ENCODE results near the gene KDM4E. TPM values are rescaled to one million over a fixed set of nuclear protein-coding genes. Genes with fewer than 3 reads are reported as not detected.

KDM4E gene
- total RNA-seq, 1 experiment from 2014 or later: not detected

DNA sequence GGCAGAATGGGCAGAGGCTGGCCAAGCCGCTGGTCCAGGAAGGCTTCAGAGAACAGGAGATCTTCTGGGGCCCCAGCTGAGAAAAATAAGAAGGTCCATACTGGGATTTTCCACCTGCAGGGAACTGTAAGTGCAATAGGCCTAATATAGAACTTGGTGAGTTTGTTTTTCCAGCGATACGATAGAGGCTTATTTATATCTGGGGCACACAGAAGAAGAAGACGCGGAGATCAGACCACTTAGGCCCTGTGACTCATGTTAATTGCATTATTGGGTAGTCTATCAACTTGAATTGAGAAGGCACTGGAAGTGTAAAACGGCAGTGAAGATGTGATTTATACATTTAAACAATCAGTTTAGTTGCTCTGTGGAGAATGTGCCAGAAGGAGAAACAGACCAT is 34.0 kb downstream of the KDM4E start:
- no peak overlapping the region for H3K4me3 Mint-ChIP-seq (ENCODE audit: low read depth, unreplicated experiment)
- peaks cover 8% of the 10 kb centered on the region for H3K27me3 Mint-ChIP-seq (ENCODE audit: unreplicated experiment)
- DNase-seq: no peak
- H3K4me1 Mint-ChIP-seq (ENCODE audit: low read depth, unreplicated experiment): no peaks in the 10 kb centered on the region
- no peaks in the 10 kb centered on the region for H3K9me3 Mint-ChIP-seq (ENCODE audit: low read depth, unreplicated experiment)
- no peaks in the 10 kb centered on the region for H3K36me3 Mint-ChIP-seq (ENCODE audit: insufficient read depth, unreplicated experiment)
- intact Hi-C loops (cut with micrococcal nuclease; ENCODE audit: unreplicated experiment): no loop called here
- CTCF ChIA-PET: no interaction called here
- no TSS peak for BruUV-seq (replicated peaks)
- TF ChIP-seq, protein P1, sequence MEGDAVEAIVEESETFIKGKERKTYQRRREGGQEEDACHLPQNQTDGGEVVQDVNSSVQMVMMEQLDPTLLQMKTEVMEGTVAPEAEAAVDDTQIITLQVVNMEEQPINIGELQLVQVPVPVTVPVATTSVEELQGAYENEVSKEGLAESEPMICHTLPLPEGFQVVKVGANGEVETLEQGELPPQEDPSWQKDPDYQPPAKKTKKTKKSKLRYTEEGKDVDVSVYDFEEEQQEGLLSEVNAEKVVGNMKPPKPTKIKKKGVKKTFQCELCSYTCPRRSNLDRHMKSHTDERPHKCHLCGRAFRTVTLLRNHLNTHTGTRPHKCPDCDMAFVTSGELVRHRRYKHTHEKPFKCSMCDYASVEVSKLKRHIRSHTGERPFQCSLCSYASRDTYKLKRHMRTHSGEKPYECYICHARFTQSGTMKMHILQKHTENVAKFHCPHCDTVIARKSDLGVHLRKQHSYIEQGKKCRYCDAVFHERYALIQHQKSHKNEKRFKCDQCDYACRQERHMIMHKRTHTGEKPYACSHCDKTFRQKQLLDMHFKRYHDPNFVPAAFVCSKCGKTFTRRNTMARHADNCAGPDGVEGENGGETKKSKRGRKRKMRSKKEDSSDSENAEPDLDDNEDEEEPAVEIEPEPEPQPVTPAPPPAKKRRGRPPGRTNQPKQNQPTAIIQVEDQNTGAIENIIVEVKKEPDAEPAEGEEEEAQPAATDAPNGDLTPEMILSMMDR (IDR thresholded peaks at IDR 0.05; ENCODE audit: unreplicated experiment): no peak
- no peak overlapping the region for H3K27ac Mint-ChIP-seq (ENCODE audit: unreplicated experiment)

DNA sequence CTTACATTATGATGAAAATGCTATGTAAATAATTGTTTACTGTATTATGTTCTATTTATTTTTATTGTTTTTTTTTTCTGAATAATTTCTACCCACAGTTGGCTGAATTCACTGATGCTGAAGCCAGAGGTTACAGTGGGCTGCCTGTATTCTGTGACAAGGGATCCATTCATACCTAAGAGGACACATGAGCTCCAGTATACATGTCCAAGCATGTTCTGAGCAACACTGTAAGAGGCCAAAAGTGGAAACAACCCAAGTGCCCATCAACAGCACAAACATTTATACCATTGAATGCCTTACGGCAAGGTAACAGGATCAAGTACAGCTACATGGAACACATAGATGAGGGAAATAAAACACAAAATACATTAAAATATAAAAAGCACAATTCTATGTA is 40.3 kb downstream of the KDM4E start:
- TF ChIP-seq, protein P1 (IDR thresholded peaks at IDR 0.05; ENCODE audit: unreplicated experiment): no peak
- Mint-ChIP-seq H3K27me3 (ENCODE audit: unreplicated experiment) (peaks cover 8% of the 10 kb centered on the region), H3K36me3 (ENCODE audit: insufficient read depth, unreplicated experiment) (peaks cover 32% of the 10 kb centered on the region), H3K4me1 (ENCODE audit: low read depth, unreplicated experiment) (peaks cover 2% of the 10 kb centered on the region), H3K9me3 (ENCODE audit: low read depth, unreplicated experiment) (no peaks in the 10 kb centered on the region), H3K27ac (ENCODE audit: unreplicated experiment) (no peak overlapping the region), H3K4me3 (ENCODE audit: low read depth, unreplicated experiment) (no peak overlapping the region)
- no TSS peak for BruUV-seq (replicated peaks)
- intact Hi-C loops (cut with micrococcal nuclease; ENCODE audit: unreplicated experiment): loop anchor here (5.0 kb wide), 2 partner anchors 67 to 702 kb away; no protein-coding TSS in a partner anchor
- DNase-seq: no peak
- CTCF ChIA-PET: no interaction called here

DNA sequence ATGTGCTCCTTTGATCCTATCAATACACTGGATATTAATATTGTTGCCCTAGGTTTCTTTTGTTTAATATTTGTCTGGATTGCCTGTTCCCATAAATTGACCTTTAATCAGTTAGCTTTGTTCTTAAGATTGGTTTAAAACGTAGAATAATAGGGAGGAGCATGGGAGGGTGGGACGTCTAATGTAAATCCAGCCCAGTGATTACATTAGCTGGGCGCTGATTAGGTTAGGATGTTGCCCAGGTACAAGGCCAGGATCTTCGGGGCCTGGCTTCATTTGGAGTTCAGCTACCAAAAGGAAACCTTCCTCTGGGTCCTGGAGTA is 41.6 kb downstream of the KDM4E start, which contains the start of gene SRSF8:
Gene SRSF8, plus strand, starts transcription at position 204 of the 323 bp plus-strand sequence. CDS start 308 bp downstream, outside the sequence.
- Mint-ChIP-seq H3K9me3 (ENCODE audit: low read depth, unreplicated experiment) (no peaks in the 10 kb centered on the region), H3K27me3 (ENCODE audit: unreplicated experiment) (no peaks in the 10 kb centered on the region), H3K27ac (ENCODE audit: unreplicated experiment) (peak within 1 kb of the TSS; percentile 91), H3K4me1 (ENCODE audit: low read depth, unreplicated experiment) (peaks cover 8% of the 10 kb centered on the region), H3K4me3 (ENCODE audit: low read depth, unreplicated experiment) (peak within 1 kb of the TSS; percentile 96), H3K36me3 (ENCODE audit: insufficient read depth, unreplicated experiment) (peaks cover 38% of the 10 kb centered on the region)
- no peak for DNase-seq
- CTCF ChIA-PET: interaction anchor here (0.6 to 2.8 kb wide), 7 partner anchors 10 to 85 kb away, joined by 3 to 11 read pairs (median 7); partner anchors contain the start of gene ENDOD1
- BruUV-seq (replicated peaks): no TSS peak
- intact Hi-C loops (cut with micrococcal nuclease; ENCODE audit: unreplicated experiment): loop anchor here (5.0 kb wide), 2 partner anchors 66 to 701 kb away; no protein-coding TSS in a partner anchor
- TF ChIP-seq, protein P1 (IDR thresholded peaks at IDR 0.05; ENCODE audit: unreplicated experiment): no peak

DNA sequence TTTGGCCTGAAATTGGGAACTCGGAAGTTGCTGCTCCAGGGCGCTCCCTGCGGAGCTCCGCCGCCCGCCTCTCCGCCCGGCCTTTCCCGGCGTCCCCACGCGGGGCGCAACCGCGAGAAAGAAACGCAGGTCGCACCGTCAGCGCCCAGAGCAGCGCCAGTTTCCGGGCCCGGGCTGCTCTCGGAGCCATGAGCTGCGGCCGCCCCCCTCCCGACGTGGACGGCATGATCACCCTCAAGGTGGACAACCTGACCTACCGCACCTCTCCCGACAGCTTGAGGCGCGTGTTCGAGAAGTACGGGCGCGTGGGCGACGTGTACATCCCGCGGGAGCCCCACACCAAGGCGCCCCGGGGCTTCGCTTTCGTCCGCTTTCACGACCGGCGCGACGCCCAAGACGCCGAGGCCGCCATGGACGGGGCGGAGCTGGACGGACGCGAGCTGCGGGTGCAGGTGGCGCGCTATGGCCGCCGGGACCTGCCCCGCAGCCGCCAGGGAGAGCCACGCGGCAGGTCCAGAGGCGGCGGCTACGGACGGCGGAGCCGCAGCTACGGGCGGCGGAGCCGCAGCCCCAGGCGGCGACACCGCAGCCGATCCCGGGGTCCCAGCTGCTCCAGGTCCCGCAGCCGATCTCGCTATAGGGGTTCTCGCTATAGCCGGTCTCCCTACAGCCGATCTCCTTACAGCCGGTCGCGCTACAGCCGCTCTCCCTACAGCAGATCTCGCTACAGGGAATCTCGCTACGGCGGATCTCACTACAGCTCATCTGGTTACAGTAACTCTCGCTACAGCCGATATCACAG is 42.2 kb downstream of the KDM4E start:
- TF ChIP-seq, protein P1 (IDR thresholded peaks at IDR 0.05; ENCODE audit: unreplicated experiment): peak; percentile 42
- H3K9me3 Mint-ChIP-seq (ENCODE audit: low read depth, unreplicated experiment): no peaks in the 10 kb centered on the region
- H3K36me3 Mint-ChIP-seq (ENCODE audit: insufficient read depth, unreplicated experiment): peaks cover 38% of the 10 kb centered on the region
- DNase-seq: peak; percentile 82
- CTCF ChIA-PET: interaction anchor here (0.6 to 2.8 kb wide), 12 partner anchors 8 to 648 kb away, joined by 3 to 11 read pairs (median 4); partner anchors contain the start of gene ENDOD1
- H3K27ac Mint-ChIP-seq (ENCODE audit: unreplicated experiment): peak overlapping the region; percentile 91
- BruUV-seq (replicated peaks): no TSS peak
- intact Hi-C loops (cut with micrococcal nuclease; ENCODE audit: unreplicated experiment): loop anchor here (5.0 kb wide), 2 partner anchors 65 to 700 kb away; no protein-coding TSS in a partner anchor
- no peaks in the 10 kb centered on the region for H3K27me3 Mint-ChIP-seq (ENCODE audit: unreplicated experiment)
- H3K4me1 Mint-ChIP-seq (ENCODE audit: low read depth, unreplicated experiment): peaks cover 8% of the 10 kb centered on the region
- peak overlapping the region; percentile 96 for H3K4me3 Mint-ChIP-seq (ENCODE audit: low read depth, unreplicated experiment)

Data from Calu3 (cell line).